HG03432 (cell line): ENCODE data around the gene MRAP.

ENCODE experiments used
- ATAC-seq: cut with Tn5 transposase; IDR thresholded peaks from one replicate; pipeline ENCODE4 v1.9.1; 2021; ENCODE audit warnings: mild to moderate bottlenecking, moderate library complexity; ENCODE audit not compliant: unreplicated experiment

The MRAP gene

DNA sequence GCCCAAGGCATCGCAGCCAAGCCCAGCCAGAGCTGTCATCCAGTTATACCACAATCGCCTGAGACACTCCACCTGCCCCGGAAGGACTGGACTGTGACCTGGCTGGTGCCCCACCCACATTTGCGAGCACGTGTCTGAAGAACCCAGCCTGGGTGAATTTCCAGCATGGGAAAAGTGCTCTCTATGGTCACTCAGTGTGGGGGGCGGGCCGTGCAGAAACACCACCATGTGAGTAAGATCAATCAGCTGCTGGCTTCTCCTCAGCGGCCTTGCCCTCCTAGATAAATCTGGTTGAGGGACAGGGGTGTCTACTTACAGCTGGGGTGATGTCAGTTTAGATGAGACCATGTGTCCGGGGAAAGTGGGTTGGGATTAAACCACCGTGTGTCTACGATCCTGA is 49.3 kb downstream of the MRAP start:
- ATAC-seq: no peak

DNA sequence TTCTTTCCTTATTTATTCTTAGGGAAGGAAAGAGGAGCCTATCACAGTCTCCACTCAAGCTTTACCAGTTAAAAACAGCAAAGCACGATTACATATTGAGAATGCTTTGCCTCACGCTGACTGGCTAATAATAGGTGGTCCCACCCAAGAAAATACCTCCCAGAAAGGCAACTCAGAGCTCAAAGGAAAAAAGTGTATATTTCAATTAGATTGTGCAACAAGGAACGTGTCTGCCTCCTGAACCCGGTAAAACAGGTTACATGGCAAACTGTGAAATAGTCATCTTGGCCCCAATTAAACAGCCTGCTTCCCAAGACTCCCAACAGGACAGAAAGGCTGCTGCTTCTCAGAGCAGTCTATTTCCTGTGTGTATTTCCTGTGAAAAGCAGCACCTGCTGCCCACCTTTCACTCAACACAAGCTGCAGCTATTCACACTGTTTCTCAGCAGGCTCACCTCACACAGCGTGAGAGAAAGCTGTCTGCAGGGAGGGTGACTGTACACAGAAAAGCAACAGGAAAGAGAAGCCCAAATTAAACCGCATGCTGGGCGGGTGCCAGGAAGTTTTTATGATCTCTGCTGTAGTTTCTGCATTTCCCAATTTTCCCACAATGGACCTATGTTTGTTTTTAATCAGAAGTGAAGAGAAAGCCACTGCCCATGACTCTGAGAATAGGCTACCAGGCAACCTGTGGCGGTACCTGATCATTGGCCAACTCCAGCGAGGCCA is 50.1 kb downstream of the MRAP start:
- ATAC-seq: no peak

DNA sequence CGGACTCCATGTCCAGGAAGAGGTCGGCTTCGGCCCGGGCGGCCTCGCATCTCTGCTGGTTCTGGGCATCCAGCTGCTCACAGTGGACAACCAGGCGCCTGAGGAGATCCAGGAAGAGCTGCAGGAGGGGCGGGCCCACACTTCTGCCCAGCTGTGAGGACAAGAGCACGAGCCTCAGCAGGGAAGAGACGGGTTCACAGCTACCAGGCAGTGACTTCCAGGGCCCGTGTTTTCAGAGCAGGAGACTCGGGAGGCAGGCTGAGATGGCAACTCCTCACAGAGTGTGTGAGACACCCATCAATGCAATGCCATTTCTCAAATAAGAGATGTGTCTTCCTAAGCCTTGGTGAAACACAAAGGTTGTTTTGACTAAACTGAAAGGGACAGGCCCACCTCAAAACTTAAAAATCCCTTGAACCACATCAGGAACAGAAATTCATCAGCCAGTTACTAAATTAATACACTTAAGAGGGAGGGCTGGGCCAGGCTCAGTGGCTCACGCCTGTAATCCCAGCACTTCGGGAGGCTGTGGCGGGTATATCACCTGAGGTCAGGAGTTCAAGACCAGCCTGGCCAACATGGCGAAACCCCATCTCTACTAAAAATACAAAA is 50.8 kb downstream of the MRAP start:
- ATAC-seq: no peak

DNA sequence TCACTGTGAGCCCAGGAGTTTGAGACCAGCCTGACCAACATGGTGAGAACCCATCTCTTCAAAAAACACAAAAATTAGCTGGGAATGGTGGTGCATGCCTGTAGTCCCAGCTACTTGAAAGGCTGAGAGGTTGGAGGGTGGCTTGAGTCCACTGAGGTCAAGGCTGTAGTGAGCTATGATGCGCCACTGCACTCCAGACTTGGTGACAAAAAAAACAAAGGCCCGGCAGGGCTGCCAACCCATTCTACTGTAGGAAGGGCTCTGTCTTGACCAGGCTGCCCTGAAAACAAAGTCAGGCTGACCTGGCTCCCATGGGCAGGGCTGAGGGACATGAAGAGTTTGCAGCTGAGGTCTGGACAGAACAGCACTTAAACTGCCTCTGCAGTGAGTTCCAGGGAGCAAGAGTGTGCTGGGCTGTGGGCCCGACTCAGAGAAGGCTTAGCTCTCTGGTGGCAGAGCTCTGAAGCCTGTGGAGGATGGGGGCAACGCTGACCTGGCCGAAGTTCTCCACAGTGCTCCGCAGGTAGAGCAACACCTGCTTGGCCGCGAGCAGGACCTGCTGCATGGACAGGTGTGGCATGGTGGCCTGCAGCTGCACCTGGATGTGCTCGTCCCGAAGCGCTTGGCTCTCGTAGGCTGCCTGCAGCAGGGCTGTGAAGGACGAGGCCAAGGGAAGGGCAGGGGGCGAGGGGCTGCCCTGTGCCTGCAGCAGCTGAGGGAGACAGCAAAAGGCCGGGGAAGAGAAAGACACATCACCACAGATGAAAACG is 51.7 kb downstream of the MRAP start:
- no peak for ATAC-seq

DNA sequence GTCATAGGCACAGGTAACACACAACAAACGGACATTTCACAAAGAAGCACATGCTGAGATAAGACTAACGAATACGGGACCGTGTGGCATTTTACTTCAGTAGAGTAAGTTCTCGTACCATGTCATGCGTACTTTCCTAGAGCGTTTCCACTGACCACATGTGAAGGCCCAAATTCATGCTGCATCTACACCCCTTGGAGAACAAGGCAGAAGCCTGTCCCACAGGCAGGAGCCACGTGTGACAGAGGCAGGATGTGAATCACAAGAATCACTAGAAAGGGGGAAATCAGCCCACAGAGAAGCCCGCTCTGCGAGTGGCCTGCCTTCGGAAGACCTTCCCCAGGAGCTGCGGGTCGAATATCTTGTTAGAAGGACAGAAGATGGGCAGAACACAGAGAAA is 52.3 kb downstream of the MRAP start:
- no peak for ATAC-seq

DNA sequence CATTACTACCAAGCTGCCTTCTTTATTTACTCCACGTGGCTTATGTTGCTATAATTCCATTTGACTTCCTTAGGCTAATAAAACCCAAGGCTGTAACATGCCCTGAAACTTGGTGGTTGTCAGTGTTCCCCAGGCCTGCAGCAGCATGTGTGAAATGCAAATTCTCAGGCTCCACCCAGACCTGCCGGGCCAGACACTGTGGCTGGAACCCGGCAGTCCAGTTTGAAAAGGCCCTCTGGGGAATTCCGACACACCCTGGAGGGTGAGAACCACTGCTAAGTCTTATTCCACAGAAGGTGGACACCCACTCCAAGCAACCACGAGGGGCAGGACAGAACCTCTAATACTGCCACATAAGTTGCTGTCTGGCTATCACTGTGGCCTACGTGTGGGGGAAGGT is 52.8 kb downstream of the MRAP start:
- no peak for ATAC-seq

DNA sequence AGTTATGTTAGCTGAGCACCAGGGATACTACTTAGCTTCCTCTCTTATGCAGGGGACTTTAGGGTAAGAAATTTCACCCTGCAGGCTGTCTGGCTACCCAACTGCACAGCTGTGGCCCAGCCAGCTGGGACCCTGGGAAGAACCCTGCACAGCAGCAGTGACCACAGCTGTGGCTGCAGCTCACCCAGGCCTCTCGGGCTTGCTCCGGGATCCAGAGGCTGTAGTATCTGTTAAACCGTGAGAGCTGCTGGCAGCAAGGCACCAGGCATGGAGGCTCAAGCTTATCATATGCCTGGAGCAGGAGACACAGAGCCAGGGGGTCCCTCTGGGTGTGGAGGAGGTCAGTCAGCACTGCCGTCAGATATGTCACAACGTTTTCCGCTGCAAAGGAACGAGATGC is 53.9 kb downstream of the MRAP start:
- ATAC-seq: no peak

DNA sequence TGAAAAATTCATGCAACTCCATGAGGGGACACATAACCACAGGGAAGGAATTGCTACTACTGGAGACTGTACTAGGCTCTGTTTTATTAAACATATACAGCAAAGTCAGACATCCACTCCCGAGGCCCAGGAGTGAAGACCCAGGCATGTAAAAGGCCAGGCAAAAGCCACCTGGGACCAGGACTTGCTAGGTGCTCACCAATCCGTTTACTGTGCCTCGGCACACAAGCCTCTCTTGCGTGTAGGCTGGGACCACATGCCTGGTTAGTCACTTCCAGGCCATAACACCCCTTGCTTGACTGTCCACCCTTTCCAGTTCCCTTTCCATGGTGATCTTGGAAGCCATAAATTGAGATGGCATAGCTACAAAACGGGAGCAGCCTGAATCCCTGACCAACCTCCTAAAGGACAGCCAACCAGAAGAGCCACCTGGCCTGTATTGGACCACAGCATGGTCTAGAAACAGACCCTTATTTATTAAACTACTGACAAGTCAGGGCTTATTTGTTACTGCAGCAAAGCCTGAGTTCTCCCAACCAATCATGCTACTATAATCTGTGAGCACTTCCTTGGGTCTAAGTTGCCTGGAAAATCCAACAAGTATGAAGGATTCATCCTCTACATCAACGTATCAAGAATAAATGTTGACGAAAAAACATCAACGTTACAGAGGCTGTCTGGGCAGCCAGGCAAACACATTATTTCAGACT is 54.5 kb downstream of the MRAP start:
- no peak for ATAC-seq

DNA sequence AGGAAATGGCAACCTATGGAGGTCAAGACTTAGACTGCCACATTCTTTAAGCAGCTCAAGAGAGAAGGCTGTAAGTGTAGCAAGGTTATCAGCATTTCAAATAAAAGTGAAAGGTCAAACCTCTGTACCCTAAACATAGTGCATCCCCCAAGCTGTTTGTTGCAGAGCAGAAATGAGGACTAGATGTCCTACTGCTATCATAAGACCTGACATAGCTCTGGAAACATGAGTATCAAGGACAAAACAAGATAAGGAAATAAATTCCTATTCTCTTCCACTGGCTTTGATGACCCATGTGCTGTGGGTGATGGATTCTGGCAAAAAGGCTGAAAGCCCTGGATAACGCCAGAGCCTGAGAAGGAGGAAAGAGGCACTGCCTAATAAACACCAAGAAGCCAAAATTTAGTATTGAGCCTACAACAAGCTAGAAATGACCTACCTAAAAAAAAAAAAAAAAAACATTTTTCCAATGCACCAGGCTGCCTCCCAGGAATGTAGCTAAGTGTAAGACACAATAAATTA is 58.3 kb downstream of the MRAP start:
- no peak for ATAC-seq

DNA sequence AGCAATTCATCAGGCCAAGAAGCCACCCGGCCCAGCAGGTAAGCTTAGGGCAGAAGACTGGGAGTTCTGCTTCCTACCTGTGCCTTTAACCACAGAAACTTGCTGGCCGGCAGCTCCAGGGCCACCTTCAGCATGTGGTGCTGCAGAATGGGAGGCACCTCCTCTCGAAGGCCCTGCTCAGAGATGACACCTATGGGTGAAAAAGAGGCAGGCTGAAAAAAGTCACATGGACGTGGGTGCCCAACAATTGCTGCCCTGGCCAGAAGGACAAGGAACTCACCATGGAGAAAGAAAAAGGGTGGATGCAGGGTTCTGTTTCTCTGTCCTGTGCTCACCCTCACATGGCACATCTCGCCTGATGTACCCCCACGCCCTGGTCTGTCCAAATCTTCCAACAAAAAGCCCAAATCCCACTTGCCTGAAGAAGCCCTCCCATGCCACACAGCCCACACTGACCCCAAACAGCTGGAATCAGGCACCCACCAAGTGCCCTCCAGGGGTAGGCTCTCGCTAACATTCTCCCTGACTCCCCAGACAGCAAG is 61.1 kb downstream of the MRAP start:
- ATAC-seq: no peak

DNA sequence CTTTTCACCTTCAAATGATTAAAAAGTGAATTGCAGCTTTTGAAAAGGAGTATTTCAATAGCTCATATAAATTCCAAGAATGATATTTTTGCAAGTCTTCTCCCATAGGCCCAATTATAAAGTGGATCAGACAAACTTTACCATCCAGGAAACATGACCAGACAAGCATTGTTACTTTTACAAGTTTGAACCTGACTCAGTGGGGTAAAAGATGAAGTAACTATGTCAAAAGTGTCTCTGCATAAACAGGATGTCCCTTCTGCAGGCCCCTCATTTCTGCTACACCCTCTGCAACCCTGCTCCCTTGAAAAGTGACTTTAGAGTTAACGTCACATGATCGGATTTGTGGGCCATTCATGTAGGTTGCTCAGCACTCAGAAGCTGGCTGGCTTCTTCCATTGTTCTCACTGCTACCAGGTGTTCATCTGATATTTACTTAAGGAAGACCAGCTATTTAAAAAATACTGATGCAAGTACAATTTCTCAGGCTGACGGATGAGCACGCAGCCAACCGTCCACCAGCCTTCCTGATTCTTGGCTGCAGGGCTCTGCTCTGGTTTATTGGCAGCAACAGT is 61.8 kb downstream of the MRAP start:
- ATAC-seq: no peak
